H1 (cell line): ENCODE data around the gene PPARGC1A. TPM values are rescaled to one million over a fixed set of nuclear protein-coding genes. Genes with fewer than 3 reads are reported as not detected.

ENCODE experiments used
- CREB1 ChIP-seq: IDR thresholded peaks from 2 replicates; pipeline ENCODE4 v1.6.1; 2012; ENCODE audit warnings: inconsistent platforms
- FOSL1 ChIP-seq: IDR thresholded peaks from 2 replicates; pipeline ENCODE4 v1.6.1; 2011; ENCODE audit warnings: mild to moderate bottlenecking, low read depth, low read length, moderate library complexity; ENCODE audit not compliant: insufficient read depth
- JUN ChIP-seq: IDR thresholded peaks from 2 replicates; pipeline ENCODE4 v1.6.1; 2011; ENCODE audit warnings: low read depth, mild to moderate bottlenecking, improper control_type of control experiment, low read length
- JUND ChIP-seq: IDR thresholded peaks from 2 replicates; pipeline ENCODE4 v1.6.1; 2011; ENCODE audit warnings: mild to moderate bottlenecking, improper control_type of control experiment, low read length
- MAX ChIP-seq: IDR thresholded peaks from 2 replicates; pipeline ENCODE4 v1.6.1; 2012; ENCODE audit warnings: inconsistent platforms
- polyA plus RNA-seq, 7 experiments: library from polyadenylated mRNA; depleted of rRNA in 3 of 7; stranded (reverse) in 5 of 7; unstranded in 2 of 7; fragments of >200 nt in 5 of 7; fragments of 200-250 nt in 2 of 7; gene quantifications; 1 replicate in 5 of 7; 2 replicates in 1 of 7; 4 replicates in 1 of 7; pipeline versions ENCODE4 v1.2.1 to v1.2.3, GENCODE V29; 2011 to 2013; ENCODE audit warnings: missing spikeins in 2 of 7, mixed read lengths in 2 of 7
- total RNA-seq: library from RNA; stranded (reverse); fragmentation: NEBNext Ultra II Directional; extraction: Animal tissue kit (Norgen Biotek cat#: 25700); gene quantifications from 2 replicates; pipeline ENCODE4 v1.2.1, GENCODE V29; 2021

Gene PPARGC1A
- total and polyA plus RNA-seq, 2 of the 8 experiments (the other 6 are each of a cell fraction or from before 2014, with no cell fraction given) = 0.54 to 1.4 TPM

GRCh38 chr4:23861897-23862296 lies 27.9 kb downstream of the PPARGC1A start (continued):
- TF ChIP-seq CREB1 (no peak), JUN (no peak), JUND (no peak), MAX (no peak), FOSL1 (no peak)
